GM12801 (cell line): ENCODE results near the gene AEN.

Experiments
- CTCF ChIP-seq: IDR thresholded peaks from one replicate; pipeline ENCODE4 v1.5.1; 2011; ENCODE audit warnings: control low read depth; ENCODE audit not compliant: insufficient read length; ENCODE audit errors: extremely low read depth

Gene AEN

GRCh38 chr15:88623061-88623460 is 1.9 kb downstream of the AEN start:
- no peak for TF ChIP-seq CTCF

- TF ChIP-seq CTCF = no peak
Measured at GRCh38 chr15:88623632-88624031, 2.5 kb downstream of the AEN start.

- TF ChIP-seq CTCF = no peak
Measured at GRCh38 chr15:88624156-88624970, 3.2 kb downstream of the AEN start.

GRCh38 chr15:88624971-88625490 is 3.9 kb downstream of the AEN start:
- TF ChIP-seq CTCF = no peak

- no peak for TF ChIP-seq CTCF
Measured at GRCh38 chr15:88625943-88626741, 5.0 kb downstream of the AEN start.

GRCh38 chr15:88627463-88627862 is 6.3 kb downstream of the AEN start:
- no peak for TF ChIP-seq CTCF

GRCh38 chr15:88628018-88628654 is 7.0 kb downstream of the AEN start:
- TF ChIP-seq CTCF = no peak
